ENCODE measurements around the gene AOPEP. TPM values are rescaled to one million over a fixed set of nuclear protein-coding genes. Genes with fewer than 3 reads are reported as not detected.

Gene AOPEP
- total and polyA plus RNA-seq, 8 donors, result 73.9 to 407 (median 101) TPM

DNA sequence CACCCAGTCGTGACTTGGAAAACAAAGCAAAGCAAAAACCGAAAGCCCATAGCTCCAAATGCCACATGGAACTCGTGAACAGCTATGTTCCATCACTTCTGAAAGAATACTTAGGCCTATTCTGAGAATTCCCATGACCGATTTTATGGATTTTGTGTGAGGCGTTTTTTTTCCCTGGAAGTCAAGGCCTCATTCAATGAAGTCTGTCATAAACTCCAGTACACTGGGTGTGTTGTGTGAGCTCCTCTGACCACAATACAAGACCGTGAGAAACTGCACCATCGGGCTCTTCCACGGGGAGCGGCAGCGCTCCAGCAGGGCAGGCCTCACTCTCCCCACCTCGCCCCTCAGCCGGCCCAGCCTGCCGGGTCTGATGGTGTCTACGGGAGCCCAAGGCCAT is 381.5 kb downstream of the AOPEP start:
- H3K27me3 ChIP-seq, result no peaks in the 10 kb centered on the region
- H3K4me1 ChIP-seq, result peaks cover 6 to 48% (median 27%) of the 10 kb centered on the region in 4 donors
- no peak for DNase-seq
- TF ChIP-seq POLR2AphosphoS5 (IDR thresholded peaks at IDR 0.05) (no peak), EP300 (IDR thresholded peaks at IDR 0.05) (no peak), POLR2A (IDR thresholded peaks at IDR 0.05) (no peak)
- TF ChIP-seq, protein P1, sequence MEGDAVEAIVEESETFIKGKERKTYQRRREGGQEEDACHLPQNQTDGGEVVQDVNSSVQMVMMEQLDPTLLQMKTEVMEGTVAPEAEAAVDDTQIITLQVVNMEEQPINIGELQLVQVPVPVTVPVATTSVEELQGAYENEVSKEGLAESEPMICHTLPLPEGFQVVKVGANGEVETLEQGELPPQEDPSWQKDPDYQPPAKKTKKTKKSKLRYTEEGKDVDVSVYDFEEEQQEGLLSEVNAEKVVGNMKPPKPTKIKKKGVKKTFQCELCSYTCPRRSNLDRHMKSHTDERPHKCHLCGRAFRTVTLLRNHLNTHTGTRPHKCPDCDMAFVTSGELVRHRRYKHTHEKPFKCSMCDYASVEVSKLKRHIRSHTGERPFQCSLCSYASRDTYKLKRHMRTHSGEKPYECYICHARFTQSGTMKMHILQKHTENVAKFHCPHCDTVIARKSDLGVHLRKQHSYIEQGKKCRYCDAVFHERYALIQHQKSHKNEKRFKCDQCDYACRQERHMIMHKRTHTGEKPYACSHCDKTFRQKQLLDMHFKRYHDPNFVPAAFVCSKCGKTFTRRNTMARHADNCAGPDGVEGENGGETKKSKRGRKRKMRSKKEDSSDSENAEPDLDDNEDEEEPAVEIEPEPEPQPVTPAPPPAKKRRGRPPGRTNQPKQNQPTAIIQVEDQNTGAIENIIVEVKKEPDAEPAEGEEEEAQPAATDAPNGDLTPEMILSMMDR (IDR thresholded peaks at IDR 0.05), result no peak
- 83 to 92% (median 90%) methylated on average over 14 of the region's 14 CpGs for WGBS, 5 donors
- no peaks in the 10 kb centered on the region for H3K9me3 ChIP-seq
- H3K4me3 ChIP-seq, result no peak overlapping the region
- peaks cover 25 to 64% (median 57%) of the 10 kb centered on the region in 4 donors for H3K36me3 ChIP-seq
- H3K27ac ChIP-seq, result peak overlapping the region in 3 of 5 donors; percentile 36 to 63 (median 61)
- intact Hi-C loops (cut with DNase I; ENCODE audit: low total_unique reads), result no loop called here

DNA sequence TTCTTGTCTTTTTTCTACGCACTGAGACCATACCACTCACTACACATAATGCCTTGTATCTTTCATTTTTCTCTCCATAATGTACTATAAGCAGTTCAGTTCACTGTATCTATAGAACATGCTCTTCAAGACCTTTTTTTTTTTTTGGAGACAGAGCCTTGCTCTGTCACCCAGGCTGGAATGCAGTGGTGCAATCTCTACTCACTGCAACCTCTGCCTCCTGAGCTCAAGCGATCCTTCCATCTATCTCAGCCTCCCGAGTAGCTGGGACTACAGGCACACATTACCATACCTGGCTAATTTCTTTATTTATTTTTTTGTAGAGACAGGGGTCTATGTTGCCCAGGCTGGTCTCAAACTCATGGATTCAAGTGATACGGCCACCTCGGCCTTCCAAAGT is 382.3 kb downstream of the AOPEP start:
- no peak for DNase-seq
- no peaks in the 10 kb centered on the region for H3K9me3 ChIP-seq
- TF ChIP-seq POLR2AphosphoS5 (IDR thresholded peaks at IDR 0.05) (no peak), POLR2A (IDR thresholded peaks at IDR 0.05) (no peak)
- no peak overlapping the region for H3K4me3 ChIP-seq
- peaks cover 1 to 40% (median 20%) of the 10 kb centered on the region in 4 donors for H3K4me1 ChIP-seq
- H3K27me3 ChIP-seq, result no peaks in the 10 kb centered on the region
- H3K36me3 ChIP-seq, result peaks cover 25 to 65% (median 58%) of the 10 kb centered on the region in 4 donors
- intact Hi-C loops (cut with DNase I; ENCODE audit: low total_unique reads), result no loop called here
- WGBS, 5 donors, result 89 to 97% (median 93%) methylated on average over 5 of the region's 5 CpGs
- H3K27ac ChIP-seq, result no peak overlapping the region

DNA sequence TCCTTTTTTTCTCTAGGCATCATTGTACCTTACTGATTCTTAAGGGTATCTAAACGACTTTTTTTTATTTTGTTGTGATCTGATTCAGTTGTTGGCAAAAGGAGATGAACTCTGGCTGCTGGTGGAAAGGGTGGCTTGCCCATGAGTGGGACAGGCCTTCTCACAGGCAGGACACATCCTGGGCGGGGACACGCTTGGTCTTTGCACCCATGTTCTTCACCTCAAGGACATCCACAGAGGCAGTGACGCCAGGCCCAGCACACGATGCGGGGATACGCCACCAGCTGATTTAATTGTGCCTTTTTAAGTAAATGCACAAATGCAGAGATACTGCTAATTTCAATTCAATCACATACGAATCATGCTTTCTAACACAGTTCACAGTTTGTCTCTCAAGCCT is 383.0 kb downstream of the AOPEP start:
- Histone ChIP-seq H3K27me3 (no peaks in the 10 kb centered on the region), H3K9me3 (no peaks in the 10 kb centered on the region), H3K27ac (no peak overlapping the region), H3K4me1 (peaks cover 0 to 34% (median 15%) of the 10 kb centered on the region in 4 donors), H3K4me3 (no peak overlapping the region), H3K36me3 (peaks cover 25 to 67% (median 60%) of the 10 kb centered on the region in 4 donors)
- 86 to 92% (median 89%) methylated on average over 8 of the region's 8 CpGs for WGBS, 5 donors
- intact Hi-C loops (cut with DNase I; ENCODE audit: low total_unique reads), result no loop called here
- TF ChIP-seq, protein P1 (IDR thresholded peaks at IDR 0.05), result no peak
- TF ChIP-seq POLR2A (IDR thresholded peaks at IDR 0.05), result no peak
- no peak for TF ChIP-seq POLR2AphosphoS5 (IDR thresholded peaks at IDR 0.05)
- no peak for TF ChIP-seq EP300 (IDR thresholded peaks at IDR 0.05)
- DNase-seq, result no peak

DNA sequence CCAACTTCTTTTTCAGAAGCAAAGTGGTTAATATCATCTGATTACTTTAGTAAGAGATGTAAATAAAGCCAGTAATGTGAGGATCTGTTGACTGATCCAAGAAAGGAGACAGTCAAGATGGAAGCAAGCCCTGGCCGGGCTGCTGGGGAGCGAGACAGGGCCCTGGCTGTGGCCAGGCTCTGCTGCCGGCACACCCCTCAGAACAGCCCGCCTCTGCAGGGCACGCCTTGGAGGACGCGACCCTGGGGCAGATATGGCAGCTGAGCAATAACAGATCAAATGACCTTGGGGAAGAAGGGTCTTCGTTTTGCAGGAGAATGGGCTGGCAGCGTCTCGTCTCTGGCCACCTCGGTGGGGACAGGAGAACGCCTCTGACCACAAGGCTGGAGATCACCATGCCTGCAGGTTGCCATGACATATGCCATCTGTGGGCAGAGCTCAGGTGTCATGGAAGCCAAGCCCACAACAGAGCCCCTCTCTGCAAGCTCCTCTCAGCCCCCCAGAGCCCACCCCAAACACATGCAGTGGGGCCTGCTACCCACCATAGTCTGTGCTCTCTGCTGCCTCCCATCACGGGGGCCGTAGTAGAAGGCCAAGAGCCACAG is 384.5 kb downstream of the AOPEP start:
- peaks cover 25 to 66% (median 59%) of the 10 kb centered on the region in 4 donors for H3K36me3 ChIP-seq
- TF ChIP-seq EP300 (IDR thresholded peaks at IDR 0.05) (no peak), POLR2AphosphoS5 (IDR thresholded peaks at IDR 0.05) (no peak), POLR2A (IDR thresholded peaks at IDR 0.05) (no peak)
- TF ChIP-seq, protein P1 (IDR thresholded peaks at IDR 0.05), result no peak
- H3K4me3 ChIP-seq, result no peak overlapping the region
- peak overlapping the region in 1 of 5 donors; percentile 10 for H3K27ac ChIP-seq
- H3K9me3 ChIP-seq, result no peaks in the 10 kb centered on the region
- peaks cover 0 to 30% (median 16%) of the 10 kb centered on the region in 4 donors for H3K4me1 ChIP-seq
- DNase-seq, result no peak
- intact Hi-C loops (cut with DNase I; ENCODE audit: low total_unique reads), result no loop called here
- no peaks in the 10 kb centered on the region for H3K27me3 ChIP-seq
- WGBS, 5 donors, result 75 to 86% (median 78%) methylated on average over 9 to 14 of the region's 14 CpGs

DNA sequence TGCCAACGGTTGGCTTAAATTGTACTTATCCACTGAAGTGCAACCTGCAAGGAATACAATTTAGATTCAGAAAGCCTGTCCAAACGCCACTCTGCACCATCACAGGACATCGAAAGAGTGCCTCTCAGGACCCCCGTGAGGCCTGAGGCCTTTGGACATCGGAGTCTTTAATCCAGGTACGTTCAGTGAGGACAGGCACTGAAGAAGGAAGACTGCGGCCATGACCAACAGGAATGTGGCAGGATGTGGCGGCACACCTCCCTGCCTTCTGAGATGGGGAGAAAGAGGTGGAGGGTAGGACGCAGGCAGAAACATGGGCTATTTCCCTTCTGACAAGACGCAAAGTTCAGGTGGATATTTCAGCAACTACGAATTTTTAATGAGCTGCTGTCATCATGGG is 385.2 kb downstream of the AOPEP start:
- no peaks in the 10 kb centered on the region for H3K9me3 ChIP-seq
- H3K4me1 ChIP-seq, result peaks cover 7 to 32% (median 22%) of the 10 kb centered on the region in 4 donors
- TF ChIP-seq EP300 (IDR thresholded peaks at IDR 0.05) (no peak), POLR2AphosphoS5 (IDR thresholded peaks at IDR 0.05) (no peak), POLR2A (IDR thresholded peaks at IDR 0.05) (no peak)
- TF ChIP-seq, protein P1 (IDR thresholded peaks at IDR 0.05), result no peak
- DNase-seq, result no peak
- peaks cover 25 to 62% (median 54%) of the 10 kb centered on the region in 4 donors for H3K36me3 ChIP-seq
- no peaks in the 10 kb centered on the region for H3K27me3 ChIP-seq
- H3K27ac ChIP-seq, result no peak overlapping the region
- WGBS, 5 donors, result 92 to 98% (median 94%) methylated on average over 11 of the region's 11 CpGs
- H3K4me3 ChIP-seq, result no peak overlapping the region
- intact Hi-C loops (cut with DNase I; ENCODE audit: low total_unique reads), result no loop called here
